UCSD-AML1 (cell line): ENCODE results near the gene C1QTNF8.

ENCODE experiments used
- DNase-seq: peaks from one replicate; lab custom pipeline; 2025; ENCODE audit not compliant: unreplicated experiment; lab: John Stamatoyannopoulos, UW

C1QTNF8 gene, protein sequence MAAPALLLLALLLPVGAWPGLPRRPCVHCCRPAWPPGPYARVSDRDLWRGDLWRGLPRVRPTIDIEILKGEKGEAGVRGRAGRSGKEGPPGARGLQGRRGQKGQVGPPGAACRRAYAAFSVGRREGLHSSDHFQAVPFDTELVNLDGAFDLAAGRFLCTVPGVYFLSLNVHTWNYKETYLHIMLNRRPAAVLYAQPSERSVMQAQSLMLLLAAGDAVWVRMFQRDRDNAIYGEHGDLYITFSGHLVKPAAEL

DNA sequence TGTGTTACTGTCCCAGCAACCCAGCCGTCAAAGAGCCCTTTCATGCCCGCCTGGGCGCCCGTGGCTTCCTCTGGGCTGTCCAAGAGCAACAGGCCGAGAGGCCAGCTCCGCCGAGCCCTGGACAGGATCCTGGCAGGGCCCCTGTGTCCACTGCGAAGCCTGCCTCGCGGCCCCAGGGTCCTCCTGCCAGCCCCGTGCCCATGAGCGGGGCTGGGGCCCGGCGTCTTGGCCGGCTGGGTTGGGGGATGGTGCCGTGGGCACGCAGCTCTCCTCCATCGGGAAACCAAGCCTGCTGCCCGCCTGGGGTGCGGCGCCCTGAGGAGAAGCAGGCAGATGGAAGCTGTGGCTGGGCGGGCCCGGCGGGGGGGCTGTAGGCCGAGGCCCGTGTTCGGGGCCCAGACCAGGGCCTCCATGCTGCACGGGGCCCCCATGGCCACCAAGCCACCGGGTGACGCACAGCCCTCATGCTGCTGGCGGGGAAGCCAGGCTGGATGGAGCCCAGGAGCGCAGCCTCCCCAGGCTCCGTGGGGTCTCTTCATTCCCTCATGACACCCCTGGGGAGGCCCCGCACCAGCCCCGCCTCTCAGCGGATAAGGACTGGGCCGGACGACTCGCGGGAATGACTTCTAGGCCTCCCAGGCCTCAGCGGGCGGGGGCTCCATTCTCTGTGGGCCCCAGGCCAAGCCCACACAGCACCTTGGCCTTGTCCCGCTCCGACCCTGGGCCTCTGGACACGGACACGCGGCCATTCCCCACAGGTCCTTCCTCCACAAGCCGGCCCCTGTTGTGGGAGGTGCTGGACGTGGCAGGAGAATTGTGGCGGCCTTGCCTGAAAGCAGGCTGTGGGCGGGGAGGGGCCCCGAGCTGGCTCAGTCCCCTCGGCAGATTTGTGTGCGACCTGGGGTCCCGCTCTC, at the start of gene C1QTNF8:
C1QTNF8 (minus strand) TSS at position 76 of the 914 bp plus-strand sequence. CDS start 1,322 bp downstream, outside the sequence.
- no peak for DNase-seq

DNA sequence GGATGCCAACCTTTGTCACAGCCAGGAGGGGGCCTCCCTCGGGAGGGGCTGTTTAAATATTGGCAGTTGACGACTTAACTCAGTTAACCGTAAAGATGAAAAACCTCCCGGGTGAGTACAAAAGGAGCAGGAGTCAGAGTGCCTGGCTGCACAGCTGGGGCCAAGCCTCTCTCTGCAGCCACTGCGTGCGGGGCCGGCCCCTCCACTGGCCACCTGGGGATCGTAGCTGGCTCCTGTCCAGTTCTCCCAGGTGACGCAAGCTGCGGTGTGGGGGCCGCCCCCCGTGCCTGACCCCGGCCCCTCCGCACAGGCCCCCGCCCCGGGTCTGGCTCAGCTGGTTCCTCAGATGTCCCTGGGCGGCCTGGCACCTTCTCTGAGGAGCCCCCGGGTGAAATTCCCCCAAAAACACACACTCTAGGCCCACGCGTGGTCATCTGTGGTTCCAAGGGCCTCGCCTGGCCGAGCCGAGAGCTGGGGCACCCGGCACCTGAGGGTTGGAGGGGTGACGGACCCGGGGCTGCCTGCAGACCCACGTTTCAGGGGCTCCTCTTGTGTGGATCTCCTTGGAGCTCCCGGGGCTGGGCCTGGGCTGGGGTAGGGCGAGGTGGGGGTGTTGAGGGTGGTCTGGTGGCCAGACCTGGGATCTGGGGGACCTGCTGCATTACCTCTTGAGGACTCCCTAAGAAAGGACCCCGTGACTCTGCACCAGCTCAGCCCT, 49.5 kb upstream of the C1QTNF8 start:
- DNase-seq = no peak

DNA sequence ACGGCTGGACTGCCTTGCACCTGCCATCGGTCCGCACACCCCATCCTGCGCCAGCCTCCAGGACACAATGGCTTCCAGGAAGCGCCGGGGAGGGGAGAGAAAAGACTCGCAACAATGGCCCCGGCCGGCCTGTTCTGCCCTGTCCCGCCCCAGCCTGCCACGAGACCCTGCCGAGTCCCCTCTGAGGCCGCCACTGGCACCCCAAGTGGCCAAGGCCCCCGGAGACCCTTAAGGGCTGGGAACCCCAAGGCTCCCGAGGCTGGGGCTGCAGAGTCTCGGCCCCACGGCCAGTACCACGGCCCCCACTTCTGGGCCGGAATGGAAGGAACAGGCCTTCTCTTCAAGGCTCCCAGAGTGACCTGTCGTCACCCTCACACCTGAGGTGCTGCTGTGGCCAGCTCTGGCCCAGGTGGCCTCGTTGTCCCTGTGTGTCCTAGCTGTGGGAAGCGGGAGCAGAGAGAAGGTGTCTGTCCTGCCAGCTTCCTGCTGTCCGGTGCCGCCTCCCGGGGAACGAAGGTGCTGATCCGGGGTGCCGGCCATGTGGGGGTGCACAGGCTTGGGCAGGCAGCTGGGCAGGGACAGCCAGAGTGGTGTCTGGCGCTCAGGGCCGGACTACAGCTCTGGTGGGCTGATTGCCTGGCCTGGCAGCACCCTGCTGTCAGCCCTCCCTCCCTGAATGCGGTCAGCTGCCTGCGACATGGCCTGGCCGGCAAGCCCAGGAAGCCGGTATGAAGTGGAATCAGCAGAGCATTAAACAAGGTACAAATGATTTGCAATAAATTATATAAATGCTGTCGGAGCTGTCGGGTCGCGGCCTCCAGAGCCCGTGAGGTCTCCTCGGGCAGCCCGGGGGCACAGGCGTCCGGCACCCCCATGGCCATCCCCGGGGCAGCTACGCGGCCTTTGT, 48.7 kb upstream of the C1QTNF8 start:
- no peak for DNase-seq

DNA sequence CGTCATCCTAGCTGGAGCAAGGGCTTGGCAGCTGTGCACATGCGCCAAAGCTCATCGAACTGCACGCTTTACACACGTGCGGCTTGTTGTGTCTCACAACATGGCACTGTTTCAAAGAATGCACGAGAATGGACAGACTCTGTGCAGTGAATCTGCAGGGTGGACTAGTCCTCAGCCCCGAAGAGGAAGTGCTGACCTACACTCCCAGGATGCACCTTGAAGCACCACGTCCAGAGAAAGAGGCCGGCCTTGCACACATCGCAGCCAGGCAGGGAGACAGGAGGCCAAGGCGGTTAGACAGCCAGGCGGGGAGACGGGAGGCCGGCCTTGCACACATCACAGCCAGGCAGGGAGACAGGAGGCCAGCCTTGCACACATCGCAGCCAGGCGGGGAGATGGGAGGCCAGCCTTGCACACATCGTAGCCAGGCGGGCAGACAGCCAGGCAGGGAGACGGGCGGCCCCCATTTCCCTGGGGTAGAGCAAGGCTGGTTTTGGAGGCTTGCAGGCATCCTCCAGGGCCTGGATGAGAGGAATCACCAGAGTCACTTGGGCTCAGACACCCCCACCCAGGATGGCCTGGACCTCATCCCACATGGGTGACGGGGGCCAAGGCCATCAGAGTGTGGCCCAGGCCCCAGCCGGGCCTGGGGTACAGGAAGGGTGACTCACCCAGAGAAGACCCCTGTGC, 47.9 kb upstream of the C1QTNF8 start:
- no peak for DNase-seq

DNA sequence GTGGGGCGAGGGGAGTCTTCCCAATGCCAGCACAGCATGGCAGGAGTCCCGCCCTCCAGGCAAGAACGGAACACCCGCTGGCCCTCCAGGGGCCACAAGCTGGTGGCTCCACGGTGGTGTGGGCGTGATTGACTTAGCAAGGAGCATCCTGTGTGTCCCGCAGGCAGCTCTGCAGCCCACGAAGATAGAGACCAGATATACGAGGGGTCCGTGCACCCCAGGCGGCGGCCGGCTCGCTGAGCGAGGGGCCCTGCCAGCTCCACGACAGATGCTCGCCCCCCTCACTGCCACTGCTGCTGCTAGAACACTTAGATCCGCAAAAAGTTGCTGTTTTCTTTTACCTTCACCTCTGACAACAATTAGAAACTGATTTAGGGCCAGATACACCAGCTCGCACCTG, 46.9 kb upstream of the C1QTNF8 start:
- no peak for DNase-seq

DNA sequence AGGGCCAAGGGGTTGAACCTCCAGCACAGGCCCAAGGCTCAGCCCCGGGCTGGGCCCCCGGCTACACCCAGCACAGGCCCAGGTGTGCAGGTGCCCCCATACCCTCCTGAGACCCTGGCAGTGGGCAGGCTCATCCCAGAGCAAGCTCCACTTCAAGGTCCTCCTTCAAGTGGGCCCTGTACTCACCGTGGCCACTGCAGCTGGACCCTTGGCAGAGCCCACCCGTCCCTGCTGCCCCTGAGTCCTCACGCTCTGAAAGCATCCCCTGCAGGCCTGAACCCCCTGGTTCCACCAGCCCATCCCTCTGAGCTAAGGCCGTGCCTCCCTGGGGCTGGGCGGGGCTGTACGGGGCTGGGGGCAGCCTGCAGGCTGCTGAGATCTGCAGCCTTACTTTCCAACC, 45.7 kb upstream of the C1QTNF8 start:
- no peak for DNase-seq

DNA sequence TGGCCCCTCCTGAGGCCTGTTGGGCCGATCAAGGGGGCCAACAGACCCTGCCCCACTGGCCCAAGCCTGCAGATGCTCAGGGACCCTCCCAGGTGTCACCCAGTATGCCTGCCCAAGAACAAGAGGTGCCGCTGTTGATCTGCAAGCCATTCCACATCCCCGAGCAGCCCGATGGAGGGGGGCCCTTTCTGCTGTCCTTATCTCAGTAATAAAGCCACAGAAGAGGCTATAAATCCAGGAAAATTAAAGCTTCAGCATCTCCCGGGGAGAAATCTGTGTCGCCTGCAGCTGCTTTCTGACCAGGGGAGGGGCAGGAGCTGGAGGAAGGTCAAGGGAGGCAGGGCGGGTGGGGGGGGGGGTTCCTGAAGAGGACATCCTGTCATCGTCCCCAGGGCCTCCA, 45.1 kb upstream of the C1QTNF8 start:
- no peak for DNase-seq

DNA sequence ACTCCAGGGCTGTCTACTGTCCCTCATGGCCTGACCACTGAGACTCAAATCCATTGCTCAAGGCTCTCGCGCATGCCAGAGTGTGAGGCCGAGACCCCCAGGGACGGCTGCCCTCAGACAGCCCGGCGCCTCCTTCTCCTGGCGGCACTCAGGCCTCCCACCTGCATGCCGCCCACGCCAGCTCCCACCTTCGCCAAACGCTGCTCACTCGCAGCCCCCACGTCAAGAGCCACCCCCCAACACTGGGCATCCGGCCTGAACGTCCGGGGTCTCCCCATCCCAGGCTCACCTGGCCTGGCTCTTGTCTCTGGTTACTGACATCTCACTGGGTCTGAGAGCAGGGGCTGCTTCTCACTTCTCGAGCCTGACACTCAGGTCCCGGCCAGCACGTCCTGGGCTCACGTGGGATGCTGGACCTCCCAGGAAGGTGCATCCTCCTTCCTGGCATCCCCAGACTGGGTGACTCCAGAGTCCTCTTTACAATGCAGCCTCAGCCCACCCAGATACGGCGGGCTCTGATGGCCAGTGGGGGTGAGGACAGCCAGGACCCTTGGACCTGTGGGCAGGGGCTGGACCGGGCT, 44.6 kb upstream of the C1QTNF8 start:
- no peak for DNase-seq

DNA sequence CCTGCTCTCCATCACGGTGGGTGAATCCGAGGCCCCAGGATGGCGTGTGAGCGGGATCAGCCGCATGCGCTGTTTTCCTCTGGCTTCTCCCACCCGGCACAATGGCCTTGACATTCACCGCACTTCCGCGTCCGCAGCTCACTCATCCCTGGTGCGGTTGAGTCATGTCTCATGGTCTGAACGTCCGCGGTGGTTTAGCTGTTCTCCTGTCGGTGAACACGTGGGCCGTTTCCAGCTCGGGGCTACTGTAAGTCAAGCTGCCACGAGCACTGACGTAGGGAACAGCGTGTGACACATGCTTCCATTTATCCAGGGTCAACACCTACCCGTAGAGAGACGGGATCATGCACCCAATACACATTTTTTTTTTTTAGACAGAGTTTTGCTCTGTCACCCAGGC, 41.6 kb upstream of the C1QTNF8 start:
- DNase-seq = no peak

DNA sequence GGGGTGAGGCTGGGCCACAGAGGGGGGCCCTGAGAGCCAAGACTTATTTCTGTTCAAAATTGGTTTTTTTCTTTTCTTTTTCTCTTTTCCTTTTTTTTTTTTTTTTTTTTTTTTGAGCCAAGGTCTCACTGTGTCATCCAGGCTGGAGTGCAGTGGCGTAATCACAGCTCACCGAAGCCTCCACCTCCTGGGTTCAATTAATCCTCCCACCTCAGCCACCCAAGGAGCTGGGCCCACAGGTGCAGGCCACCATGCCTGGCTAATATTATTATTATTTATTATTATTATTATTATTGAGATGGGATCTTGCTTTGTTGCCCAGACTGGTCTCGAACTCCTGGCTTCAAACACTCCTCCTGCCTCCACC, 39.4 kb upstream of the C1QTNF8 start:
- DNase-seq = no peak

DNA sequence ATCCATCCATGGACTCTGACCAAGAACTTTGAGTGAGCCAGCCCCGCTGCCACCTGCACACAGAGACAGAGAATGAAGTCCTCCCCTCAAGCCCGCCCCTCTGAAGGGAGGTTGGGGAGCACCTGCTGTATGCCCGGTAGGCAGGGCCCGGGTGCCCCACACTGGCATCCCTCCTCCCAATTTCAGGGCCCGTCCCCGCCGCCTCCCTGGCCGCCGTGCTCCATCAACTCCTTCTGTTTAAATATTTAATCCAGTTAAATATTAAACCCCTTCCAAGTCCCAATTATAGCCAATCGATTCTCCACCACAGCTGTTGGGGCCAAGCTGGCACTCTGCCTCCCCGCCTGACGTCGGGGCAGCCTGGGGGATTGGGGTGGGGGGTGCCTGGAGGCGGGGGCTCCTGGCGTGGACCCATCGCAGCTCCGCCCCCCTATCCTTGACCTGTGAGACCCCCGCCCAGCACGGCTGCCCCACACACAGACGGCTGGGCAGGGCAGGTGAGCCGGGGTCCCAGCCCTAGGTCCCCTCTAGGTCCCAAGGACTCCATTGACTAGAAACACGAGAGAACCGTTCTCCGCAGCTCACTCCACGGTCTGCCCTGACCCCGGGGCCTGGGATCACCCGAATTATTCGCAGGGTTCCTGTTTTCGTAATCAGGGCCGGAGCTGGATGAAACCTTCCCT, 38.9 kb upstream of the C1QTNF8 start:
- DNase-seq = no peak

DNA sequence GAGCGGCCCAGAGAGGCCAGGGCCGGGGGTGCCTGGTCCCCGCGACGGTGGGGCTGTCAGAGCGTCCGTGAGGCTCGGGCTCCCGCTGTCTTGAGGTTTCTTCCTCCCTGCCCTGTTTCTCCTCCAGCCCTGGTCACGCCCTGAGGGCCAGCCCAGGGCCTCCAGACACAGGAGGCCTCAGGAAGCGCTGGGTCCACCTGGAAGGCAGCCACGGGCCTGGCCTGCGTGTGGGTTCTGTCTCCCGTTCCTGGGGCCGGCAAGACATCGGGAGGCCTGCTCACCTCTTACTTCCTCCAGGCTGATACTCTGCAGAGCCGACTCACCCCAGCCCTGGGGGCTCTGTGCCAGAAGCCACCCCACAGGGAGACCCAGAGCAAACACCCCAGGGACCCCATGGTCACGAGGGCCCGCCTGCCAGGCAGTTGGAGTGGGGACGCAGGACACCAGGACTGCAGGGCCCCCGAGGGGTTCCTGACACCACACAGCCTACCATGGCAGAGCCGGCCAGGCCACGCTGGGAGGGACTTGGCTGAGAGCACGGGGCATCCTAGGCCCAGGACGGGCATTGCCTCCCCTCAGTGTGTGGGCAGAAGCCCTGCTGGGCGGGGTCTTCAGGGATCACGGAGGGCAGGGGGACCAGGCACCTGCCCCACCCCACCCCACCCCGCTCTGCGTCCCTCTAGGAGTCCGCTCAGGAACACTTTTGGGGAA, 37.9 kb upstream of the C1QTNF8 start:
- no peak for DNase-seq

DNA sequence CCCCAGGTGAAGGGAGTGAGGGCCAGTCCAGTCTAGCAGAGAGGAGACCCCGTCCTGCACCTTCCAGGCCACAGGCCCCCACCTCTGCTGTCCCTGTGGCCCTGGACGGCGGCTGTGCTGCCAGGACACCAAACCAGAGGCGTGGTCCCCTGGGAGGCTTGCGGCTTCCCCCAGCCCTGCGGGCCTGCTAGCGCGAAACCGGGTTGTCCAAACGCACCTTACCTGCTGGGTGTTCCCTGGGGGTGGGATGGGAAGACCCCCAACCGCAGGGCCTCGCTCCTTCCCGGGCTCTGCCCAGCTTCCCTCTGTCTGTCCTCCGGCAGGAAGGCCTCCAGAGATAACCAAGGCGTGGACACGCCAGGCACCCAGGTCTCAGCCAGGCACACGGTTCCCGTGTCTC, 37.2 kb upstream of the C1QTNF8 start:
- no peak for DNase-seq

DNA sequence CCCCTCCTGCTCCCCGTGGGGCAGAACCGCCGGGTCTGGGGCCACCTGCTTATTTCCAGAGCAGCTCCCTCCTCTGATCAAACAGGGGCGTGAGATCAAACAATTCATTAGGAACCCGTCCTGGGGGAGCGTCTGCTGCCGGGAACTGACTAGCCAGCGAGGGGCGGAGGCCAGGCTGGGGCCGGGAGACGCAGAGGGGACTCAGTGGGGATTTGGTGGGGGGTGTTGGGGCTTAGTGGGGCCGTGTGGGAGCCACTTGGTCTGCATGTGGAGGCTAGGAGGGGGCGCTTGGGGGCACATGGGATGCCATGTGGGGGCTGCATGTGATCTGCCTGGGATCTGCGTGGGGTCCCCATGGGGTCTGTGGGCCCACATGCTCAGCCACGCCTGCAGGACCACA, 36.4 kb upstream of the C1QTNF8 start:
- no peak for DNase-seq

DNA sequence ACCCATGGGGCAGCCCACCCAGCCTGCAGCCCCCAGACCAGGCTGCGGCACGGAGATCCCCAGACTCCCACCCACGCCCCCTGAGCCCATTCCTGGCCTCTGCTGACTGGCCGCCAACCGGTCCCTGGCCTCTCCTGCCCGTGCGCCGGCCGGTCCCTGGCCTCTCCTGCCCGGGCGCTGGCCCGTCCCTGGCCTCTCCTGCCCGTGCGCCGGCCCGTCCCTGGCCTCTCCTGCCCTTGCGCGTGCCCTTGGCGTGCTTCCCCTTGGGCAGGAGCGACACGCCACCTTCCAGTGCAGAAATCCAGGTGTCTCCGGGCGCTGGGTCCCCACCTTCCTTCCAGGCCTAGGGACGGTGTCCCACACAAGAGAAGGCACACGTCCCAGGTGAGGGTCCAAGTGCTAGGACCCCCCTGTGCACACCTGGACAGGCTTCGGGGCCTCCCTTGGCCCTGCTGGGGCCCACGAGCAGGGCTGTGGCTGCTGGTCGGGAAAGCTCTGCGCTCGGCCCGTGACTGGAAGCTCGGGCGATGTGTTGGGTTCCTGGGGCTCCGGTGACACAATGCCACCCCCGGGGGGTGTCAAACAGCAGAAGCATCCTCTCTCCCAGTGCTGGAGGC, 35.4 kb upstream of the C1QTNF8 start:
- no peak for DNase-seq

DNA sequence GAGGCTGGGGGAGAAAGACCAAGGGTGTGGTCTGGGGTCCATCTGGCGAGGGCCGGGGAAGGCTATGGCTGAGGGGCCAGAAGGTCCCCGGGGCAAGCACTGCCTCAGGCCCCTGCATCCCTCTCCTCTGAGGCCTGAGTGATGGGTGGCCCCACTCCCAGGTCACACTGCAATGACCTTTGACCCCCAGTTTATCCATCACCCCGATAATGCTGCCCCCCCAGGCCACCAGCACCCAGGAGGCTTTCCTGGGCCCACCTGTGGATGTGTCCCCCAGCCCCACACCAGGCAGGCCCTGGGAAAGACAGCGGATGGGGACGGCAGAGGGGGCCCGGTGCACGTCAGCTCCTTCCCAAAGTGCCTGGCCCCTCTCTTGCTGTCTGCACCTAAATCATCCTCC, 34.3 kb upstream of the C1QTNF8 start:
- DNase-seq = no peak

DNA sequence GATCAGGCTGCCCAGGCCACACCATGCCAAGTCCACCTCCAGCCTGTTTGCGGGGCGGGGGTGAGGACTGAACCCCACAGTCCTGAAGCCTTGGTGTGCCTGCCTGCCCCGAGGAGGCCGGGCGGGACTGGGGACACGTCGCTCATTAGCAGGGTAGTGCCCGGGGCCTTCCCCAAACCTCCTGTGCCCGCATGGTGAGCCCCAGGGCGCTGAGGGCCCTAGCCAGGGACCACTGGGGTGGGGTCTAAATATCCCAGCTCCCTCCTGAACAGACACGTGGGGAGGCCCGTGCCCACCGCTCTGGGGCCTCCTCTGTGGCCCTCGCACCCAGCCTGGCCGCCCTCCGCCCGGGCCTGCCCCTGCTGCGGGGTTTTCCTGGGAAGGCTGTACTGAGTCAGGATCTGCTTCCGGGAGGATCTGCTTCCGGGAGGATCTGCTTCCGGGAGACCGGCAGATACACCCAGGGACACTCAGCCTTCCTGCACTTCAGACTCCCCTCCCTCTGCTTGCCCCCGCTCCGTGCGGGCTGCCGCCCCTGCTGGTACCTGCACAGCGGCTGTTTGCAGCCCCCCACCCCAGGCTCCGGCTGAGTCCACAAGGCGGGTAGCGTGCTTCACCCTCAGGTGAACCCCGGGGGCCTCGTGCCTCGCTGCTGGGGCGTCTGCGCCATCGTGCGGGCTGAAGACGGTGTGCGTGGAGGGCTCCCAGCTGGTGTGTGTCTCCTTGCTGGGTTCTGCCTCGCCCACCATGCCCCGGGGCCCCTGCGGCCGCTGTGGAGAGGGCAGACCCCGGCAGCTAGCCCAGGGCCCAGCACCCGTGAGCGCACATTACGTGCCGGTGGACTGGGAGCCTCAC, 33.3 kb upstream of the C1QTNF8 start:
- no peak for DNase-seq
